IPS-18c (cell line): ENCODE data around the gene FAM174B.

Source experiments
- H3K4me3 ChIP-seq: 2 replicates; pipeline ENCODE4 v1.7.0; 2013; ENCODE audit warnings: low read depth, mild to moderate bottlenecking, low read length, moderate library complexity; ENCODE audit not compliant: insufficient read depth
- H3K9me3 ChIP-seq: one replicate; pipeline ENCODE4 v1.6.1; 2013; ENCODE audit warnings: mild to moderate bottlenecking, low read length, moderate library complexity; ENCODE audit not compliant: control insufficient read depth, insufficient read depth

The FAM174B gene

GRCh38 chr15:92655178-92655995 is at the start of gene FAM174B:
FAM174B (minus strand) TSS chr15:92655775.
- peak within 1 kb of the TSS; percentile 54 for H3K4me3 ChIP-seq
- peaks cover 5% of the 10 kb centered on the region for H3K9me3 ChIP-seq

GRCh38 chr15:92696096-92696495 is 40.5 kb upstream of the FAM174B start:
- no peaks in the 10 kb centered on the region for H3K9me3 ChIP-seq
- H3K4me3 ChIP-seq = no peak overlapping the region

GRCh38 chr15:92693691-92694331 is 38.2 kb upstream of the FAM174B start:
- Histone ChIP-seq H3K9me3 (peaks cover 3% of the 10 kb centered on the region), H3K4me3 (no peak overlapping the region)

- Histone ChIP-seq H3K4me3 (no peak overlapping the region), H3K9me3 (peaks cover 3% of the 10 kb centered on the region)
Observed at GRCh38 chr15:92690395-92690794, 34.8 kb upstream of the FAM174B start.

- Histone ChIP-seq H3K4me3 (no peak overlapping the region), H3K9me3 (peaks cover 3% of the 10 kb centered on the region)
Observed at GRCh38 chr15:92687746-92688145, 32.2 kb upstream of the FAM174B start.

- no peak overlapping the region for H3K4me3 ChIP-seq
- peaks cover 3% of the 10 kb centered on the region for H3K9me3 ChIP-seq
Observed at GRCh38 chr15:92687195-92687602, 31.6 kb upstream of the FAM174B start.

GRCh38 chr15:92683511-92683834 is 27.9 kb upstream of the FAM174B start:
- H3K4me3 ChIP-seq = no peak overlapping the region
- H3K9me3 ChIP-seq = no peaks in the 10 kb centered on the region

- Histone ChIP-seq H3K4me3 (no peak overlapping the region), H3K9me3 (no peaks in the 10 kb centered on the region)
Observed at GRCh38 chr15:92682741-92683510, 27.4 kb upstream of the FAM174B start.

- H3K9me3 ChIP-seq = no peaks in the 10 kb centered on the region
Observed at GRCh38 chr15:92681141-92681631, 25.6 kb upstream of the FAM174B start.

GRCh38 chr15:92677999-92678398 is 22.4 kb upstream of the FAM174B start:
- Histone ChIP-seq H3K9me3 (no peaks in the 10 kb centered on the region), H3K4me3 (no peak overlapping the region)

More at GRCh38 chr15:92681141-92681631, 25.6 kb upstream of the FAM174B start:
- H3K4me3 ChIP-seq = no peak overlapping the region

- no peak overlapping the region for H3K4me3 ChIP-seq
- no peaks in the 10 kb centered on the region for H3K9me3 ChIP-seq
Observed at GRCh38 chr15:92676561-92676960, 21.0 kb upstream of the FAM174B start.

- Histone ChIP-seq H3K4me3 (no peak overlapping the region), H3K9me3 (no peaks in the 10 kb centered on the region)
Observed at GRCh38 chr15:92675485-92675884, 19.9 kb upstream of the FAM174B start.

GRCh38 chr15:92674347-92674746 is 18.8 kb upstream of the FAM174B start:
- no peak overlapping the region for H3K4me3 ChIP-seq

GRCh38 chr15:92672102-92672501 is 16.5 kb upstream of the FAM174B start:
- Histone ChIP-seq H3K9me3 (no peaks in the 10 kb centered on the region), H3K4me3 (no peak overlapping the region)

More at GRCh38 chr15:92674347-92674746, 18.8 kb upstream of the FAM174B start:
- H3K9me3 ChIP-seq = no peaks in the 10 kb centered on the region

- H3K9me3 ChIP-seq = no peaks in the 10 kb centered on the region
- H3K4me3 ChIP-seq = no peak overlapping the region
Observed at GRCh38 chr15:92671406-92671805, 15.8 kb upstream of the FAM174B start.

GRCh38 chr15:92670621-92671020 is 15.0 kb upstream of the FAM174B start:
- no peaks in the 10 kb centered on the region for H3K9me3 ChIP-seq
- no peak overlapping the region for H3K4me3 ChIP-seq

GRCh38 chr15:92669432-92669831 is 13.9 kb upstream of the FAM174B start:
- H3K4me3 ChIP-seq = no peak overlapping the region
- no peaks in the 10 kb centered on the region for H3K9me3 ChIP-seq

- no peak overlapping the region for H3K4me3 ChIP-seq
- H3K9me3 ChIP-seq = no peaks in the 10 kb centered on the region
Observed at GRCh38 chr15:92668620-92669019, 13.0 kb upstream of the FAM174B start.
